ENCODE data around the gene UBE4B. TPM values are rescaled to one million over a fixed set of nuclear protein-coding genes. Genes with fewer than 3 reads are reported as not detected.
"Not testable (repeated sequence)": the region's sequence is repeated elsewhere in the genome, so short reads cannot be mapped to it uniquely, and the experiment has no call there.

The UBE4B gene
- polyA plus RNA-seq, 2 of the 4 experiments (the other 2 are of a cell fraction): 13.5 to 15.1 TPM

DNA sequence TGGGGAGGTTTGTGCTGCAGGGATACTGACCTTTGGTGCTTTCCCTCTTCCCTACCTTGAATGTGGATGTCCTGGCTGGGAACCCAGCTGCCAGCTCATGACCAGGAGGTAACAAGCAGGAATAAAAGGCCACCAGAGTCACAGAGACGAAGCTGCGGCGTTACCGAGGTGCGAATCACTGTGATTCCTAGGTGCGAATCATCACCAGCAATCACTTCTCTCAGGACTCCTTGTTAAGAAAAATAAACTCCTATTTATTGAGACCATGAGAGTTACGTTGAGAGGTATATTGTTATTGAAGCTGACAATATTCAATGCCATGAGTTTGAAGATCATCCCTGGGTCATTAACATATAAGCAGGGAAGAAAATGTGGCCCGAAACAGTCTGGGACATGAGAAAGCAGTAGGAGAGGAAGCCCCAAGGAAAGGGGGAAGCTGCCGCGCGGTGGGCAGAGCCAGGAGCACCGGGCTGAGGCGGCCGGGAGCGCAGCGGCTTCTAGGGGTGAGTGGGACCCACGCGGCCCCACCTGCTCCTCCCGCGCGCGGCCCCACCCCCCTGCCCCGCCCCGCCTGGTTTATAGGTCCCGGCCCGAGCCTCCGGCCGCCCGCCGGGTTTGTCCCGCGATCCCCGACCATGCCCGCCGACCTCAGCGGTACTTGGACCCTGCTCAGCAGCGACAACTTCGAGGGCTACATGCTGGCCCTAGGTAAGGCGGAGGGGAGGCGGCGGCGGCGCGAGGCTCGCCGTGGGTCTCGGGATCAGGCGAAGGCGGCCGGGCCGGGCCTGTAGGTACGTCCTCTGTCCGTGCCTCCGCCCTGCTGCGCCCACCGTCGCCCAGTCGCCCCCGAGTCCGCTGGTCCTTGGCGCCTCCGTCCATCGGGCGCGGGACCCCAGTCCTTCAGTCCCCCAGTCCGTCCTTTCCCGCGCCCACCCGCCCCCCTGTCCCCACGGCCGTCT is 35.9 kb upstream of the UBE4B start, which contains the start of gene RBP7:
TSS of gene RBP7 (plus strand) at position 605 of the 959 bp plus-strand sequence. CDS start at position 636, 31 bp downstream.
- 35% methylated on average over 31 of the region's 71 CpGs for WGBS (ENCODE audit: missing lambda C conversion rate)
- POLR2A ChIA-PET: no interaction called here

DNA sequence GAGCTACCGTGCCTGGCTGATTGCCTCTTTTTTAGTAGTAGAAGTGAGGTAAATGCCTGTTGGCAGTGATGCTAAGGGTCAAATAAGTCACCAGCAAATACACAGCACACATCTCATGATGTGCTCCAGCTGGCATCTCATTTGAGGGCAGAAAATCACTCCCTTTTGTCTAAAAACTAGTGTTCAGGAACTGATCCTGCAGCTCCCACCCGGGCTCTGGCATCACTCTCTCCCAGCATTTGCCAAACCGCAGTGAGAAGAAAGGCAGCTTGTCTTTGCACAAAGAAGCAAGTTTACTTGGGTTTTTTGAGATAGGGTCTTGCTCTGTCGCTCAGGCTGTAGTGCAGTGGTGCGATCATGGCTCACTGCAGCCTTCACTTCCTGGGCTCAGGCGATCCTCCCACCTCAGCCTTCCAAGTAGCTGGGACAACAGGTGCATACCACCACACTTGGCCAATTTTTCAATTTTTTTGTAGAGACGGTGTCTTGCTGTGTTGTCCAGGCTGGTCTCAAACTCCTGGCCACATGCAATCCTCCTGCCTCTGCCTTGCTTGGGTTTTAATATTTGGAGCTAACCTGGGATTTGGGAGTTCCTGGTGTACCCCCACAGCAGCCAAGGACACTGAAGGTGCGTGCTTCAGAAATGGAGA is 31.6 kb upstream of the UBE4B start:
- no peak overlapping the region for H3K4me2 ChIP-seq
- ChIA-PET CTCF (interaction anchor here (1.1 to 1.8 kb wide), 2 partner anchors 15 to 19 kb away, joined by 3 to 4 read pairs; no protein-coding TSS in a partner anchor), POLR2A (no interaction called here)
- no peak for DNase-seq (ENCODE audit: low read depth in 1 of 2, low spot score in 1 of 2)
- no peak for ATAC-seq
- 51% methylated on average over 8 of the region's 8 CpGs for WGBS (ENCODE audit: missing lambda C conversion rate)
- no peaks in the 10 kb centered on the region for H3K4me1 ChIP-seq
- TF ChIP-seq RARB (CRISPR knock-in tag; IDR thresholded peaks at IDR 0.05): no peak
- TF ChIP-seq ZSCAN20 (CRISPR knock-in tag; IDR thresholded peaks at IDR 0.05): no peak
- TF ChIP-seq, protein P1, sequence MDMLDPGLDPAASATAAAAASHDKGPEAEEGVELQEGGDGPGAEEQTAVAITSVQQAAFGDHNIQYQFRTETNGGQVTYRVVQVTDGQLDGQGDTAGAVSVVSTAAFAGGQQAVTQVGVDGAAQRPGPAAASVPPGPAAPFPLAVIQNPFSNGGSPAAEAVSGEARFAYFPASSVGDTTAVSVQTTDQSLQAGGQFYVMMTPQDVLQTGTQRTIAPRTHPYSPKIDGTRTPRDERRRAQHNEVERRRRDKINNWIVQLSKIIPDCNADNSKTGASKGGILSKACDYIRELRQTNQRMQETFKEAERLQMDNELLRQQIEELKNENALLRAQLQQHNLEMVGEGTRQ (IDR thresholded peaks at IDR 0.05): no peak
- TF ChIP-seq POLR2AphosphoS2 (conservative IDR thresholded peaks at IDR 0.05; ENCODE audit: low read length): no peak
- TF ChIP-seq RAD21 (conservative IDR thresholded peaks at IDR 0.05 in 1 of 2, IDR thresholded peaks at IDR 0.05 in 1 of 2): no peak
- no peak for TF ChIP-seq MAZ (IDR thresholded peaks at IDR 0.05; ENCODE audit: borderline replicate concordance, low read depth, low read length)
- TF ChIP-seq BCL3 (IDR thresholded peaks at IDR 0.05): no peak
- no peak for TF ChIP-seq GATA3 (IDR thresholded peaks at IDR 0.05; ENCODE audit: borderline replicate concordance)
- no peak for TF ChIP-seq EP300 (IDR thresholded peaks at IDR 0.05)
- TF ChIP-seq NPAS2 (CRISPR knock-in tag; IDR thresholded peaks at IDR 0.05; ENCODE audit: borderline replicate concordance): no peak
- TF ChIP-seq MAFK (IDR thresholded peaks at IDR 0.05; ENCODE audit: partially characterized antibody): no peak
- no peak for TF ChIP-seq MYC (IDR thresholded peaks at IDR 0.05; ENCODE audit: borderline replicate concordance, low read length)
- TF ChIP-seq CHD4 (IDR thresholded peaks at IDR 0.05; ENCODE audit: borderline replicate concordance): no peak
- no peak for TF ChIP-seq RFX5 (IDR thresholded peaks at IDR 0.05)
- no peak for TF ChIP-seq ATOH8 (CRISPR knock-in tag; IDR thresholded peaks at IDR 0.05; ENCODE audit: low read depth)
- no peak for TF ChIP-seq JUNB (IDR thresholded peaks at IDR 0.05)
- TF ChIP-seq HOXA7 (CRISPR knock-in tag; IDR thresholded peaks at IDR 0.05): no peak
- no peak for TF ChIP-seq BHLHE40 (IDR thresholded peaks at IDR 0.05; ENCODE audit: low read depth, low read length)
- TF ChIP-seq HDAC2 (IDR thresholded peaks at IDR 0.05): no peak
- TF ChIP-seq EHMT2 (IDR thresholded peaks at IDR 0.05; ENCODE audit: low read depth): no peak
- no peak overlapping the region for H3K4me3 ChIP-seq
- FAIRE-seq: no peak
- H3K9me3 ChIP-seq: no peaks in the 10 kb centered on the region
- no peak overlapping the region for H3K27ac ChIP-seq

More for the DNA sequence above, 35.9 kb upstream of the UBE4B start, which contains the start of gene RBP7:
- TF ChIP-seq MAZ (IDR thresholded peaks at IDR 0.05; ENCODE audit: borderline replicate concordance, low read depth, low read length) (no peak), EHF (CRISPR knock-in tag; IDR thresholded peaks at IDR 0.05) (no peak), ESRRA (IDR thresholded peaks at IDR 0.05; ENCODE audit: borderline replicate concordance, low read length) (no peak), RFX5 (IDR thresholded peaks at IDR 0.05) (no peak), NR3C1 (IDR thresholded peaks at IDR 0.05) (no peak), CTCF (IDR thresholded peaks at IDR 0.05) (no peak), NPAS2 (CRISPR knock-in tag; IDR thresholded peaks at IDR 0.05; ENCODE audit: borderline replicate concordance) (no peak), JUNB (IDR thresholded peaks at IDR 0.05) (no peak), ZFP36 (IDR thresholded peaks at IDR 0.05; ENCODE audit: borderline replicate concordance, partially characterized antibody) (no peak), HOXB13 (CRISPR knock-in tag; IDR thresholded peaks at IDR 0.05; ENCODE audit: low read depth) (no peak), MAFK (IDR thresholded peaks at IDR 0.05; ENCODE audit: partially characterized antibody) (no peak), NFE2L2 (conservative IDR thresholded peaks at IDR 0.05; ENCODE audit: low read length) (no peak)
- Histone ChIP-seq H3K4me2 (peak within 1 kb of the TSS; percentile 91), H3K4me1 (no peaks in the 10 kb centered on the region), H3K4me3 (peak within 1 kb of the TSS; percentile 54), H3K27ac (peak within 1 kb of the TSS; percentile 27 to 61; a peak in 3 of 6 replicates), H3K9me3 (no peaks in the 10 kb centered on the region)
- ATAC-seq: peak; percentile 70 to 79
- CTCF ChIA-PET: interaction anchor here (0.6 to 1.3 kb wide), 2 partner anchors 13 to 23 kb away, joined by 3 to 4 read pairs; no protein-coding TSS in a partner anchor
- FAIRE-seq: no peak
- peak; percentile 4 to 27 for DNase-seq (ENCODE audit: low read depth in 1 of 2, low spot score in 1 of 2)

DNA sequence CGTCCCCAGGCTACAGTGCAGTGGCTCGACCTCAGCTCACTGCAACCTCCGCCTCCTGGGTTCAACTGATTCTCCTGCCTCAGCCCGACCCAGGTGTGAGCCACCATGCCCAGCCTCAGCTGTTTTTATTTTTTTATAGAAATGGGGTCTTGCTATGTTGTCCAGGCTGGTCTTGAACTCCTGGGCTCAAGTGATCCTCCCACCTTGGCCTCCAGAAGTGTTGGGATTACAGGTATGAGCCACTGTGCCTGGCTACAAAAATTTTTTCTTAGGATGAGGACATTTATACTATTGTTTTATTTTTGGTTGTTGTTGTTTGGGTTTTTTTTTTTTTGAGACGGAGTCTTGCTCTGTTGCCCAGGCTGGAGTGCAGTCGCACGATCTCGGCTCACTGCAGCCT is 27.5 kb upstream of the UBE4B start:
- H3K27ac ChIP-seq; POLR2A ChIA-PET; H3K4me2 ChIP-seq; H3K9me3 ChIP-seq; H3K4me1 ChIP-seq; DNase-seq (ENCODE audit: low read depth in 1 of 2, low spot score in 1 of 2); H3K4me3 ChIP-seq; ATAC-seq; FAIRE-seq: not testable (repeated sequence)
- WGBS (ENCODE audit: missing lambda C conversion rate): 68% methylated on average over 8 of the region's 8 CpGs
- CTCF ChIA-PET: interaction anchor here (1.0 to 1.8 kb wide), 3 partner anchors 10 to 130 kb away, joined by 3 to 7 read pairs (median 4); no protein-coding TSS in a partner anchor
